NCI-H1048 (cell line): Measurements from ENCODE around the gene RHOBTB1.
"Not testable (repeated sequence)": the region's sequence is repeated elsewhere in the genome, so short reads cannot be mapped to it uniquely, and the experiment has no call there.

Experiments used
- DNase-seq: peaks from one replicate; lab custom pipeline; 2025; lab: John Stamatoyannopoulos, UW

RHOBTB1 gene

DNA sequence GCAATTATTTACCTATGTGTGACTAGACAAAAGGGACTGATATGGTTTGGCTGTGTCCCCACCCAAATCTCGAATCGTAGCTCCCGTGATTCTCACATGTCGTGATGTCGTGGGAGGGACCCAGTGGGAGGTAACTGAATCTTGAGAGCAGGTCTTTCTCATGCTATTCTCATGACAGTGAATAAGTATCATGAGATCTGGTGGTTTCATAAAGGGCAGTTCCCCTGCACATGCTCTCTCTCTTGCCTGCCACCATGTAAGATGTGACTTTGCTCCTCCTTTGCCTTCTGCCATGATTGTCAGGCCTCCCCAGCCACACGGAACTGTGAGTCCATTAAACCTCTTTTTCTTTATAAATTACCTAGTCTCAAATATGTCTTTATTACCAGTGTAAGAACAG, 37.2 kb downstream of the RHOBTB1 start:
- DNase-seq: not testable (repeated sequence)

DNA sequence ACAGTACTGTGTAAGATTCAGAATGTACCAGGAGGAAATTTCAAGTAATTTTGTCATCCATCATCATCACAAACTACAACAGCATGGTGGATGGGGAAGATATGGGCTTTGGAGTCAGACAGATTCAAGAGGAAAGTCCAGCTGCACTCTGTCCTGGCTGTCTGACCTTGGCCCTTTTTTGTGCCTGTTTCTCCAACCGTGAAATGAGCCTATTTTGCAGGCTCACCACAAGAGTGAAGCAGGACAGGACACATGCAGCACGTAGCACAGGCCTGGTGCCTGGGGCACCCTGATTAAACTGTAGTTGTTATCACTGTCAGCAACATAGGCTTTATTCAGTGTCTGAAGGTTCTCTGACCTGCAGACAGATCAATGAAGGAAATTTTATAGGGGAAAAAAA, 37.6 kb downstream of the RHOBTB1 start:
- no peak for DNase-seq

DNA sequence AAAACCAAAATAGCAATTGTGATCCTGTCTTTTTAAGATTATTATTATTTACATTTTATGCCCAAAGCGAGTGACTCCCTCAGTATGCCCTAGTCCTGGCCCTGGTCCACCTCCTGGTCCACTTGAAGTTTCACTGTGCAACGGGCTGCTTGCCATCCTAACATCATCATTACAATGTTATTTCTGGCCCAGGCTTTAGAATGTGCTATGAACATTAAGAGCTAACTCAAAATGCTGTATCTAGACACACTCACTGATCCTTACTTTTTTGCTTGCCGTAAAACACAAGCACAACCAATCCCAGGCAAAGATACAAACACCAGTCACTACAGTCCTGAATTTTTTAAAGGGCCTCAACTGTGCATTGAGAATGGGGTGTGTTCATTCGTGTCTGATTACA, 38.4 kb downstream of the RHOBTB1 start:
- no peak for DNase-seq

DNA sequence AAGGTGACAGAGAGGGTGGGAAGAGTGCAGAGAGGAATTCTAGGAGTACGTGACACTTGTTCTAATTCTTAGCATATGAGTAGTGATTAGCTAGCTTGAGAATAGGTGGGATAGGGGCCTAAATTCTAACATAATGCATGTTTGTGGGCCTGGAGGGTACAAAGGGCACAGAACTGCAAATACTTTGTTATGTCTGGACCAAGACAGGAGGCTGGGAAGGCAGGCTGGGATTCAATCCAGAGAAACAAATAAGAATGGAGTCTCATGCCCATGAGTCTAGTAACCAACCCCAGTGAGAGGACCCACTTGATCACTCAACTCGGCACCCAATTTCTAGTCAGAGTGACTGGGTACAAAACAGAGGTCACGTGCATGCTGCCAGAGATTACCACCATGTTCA, 40.9 kb downstream of the RHOBTB1 start:
- no peak for DNase-seq

DNA sequence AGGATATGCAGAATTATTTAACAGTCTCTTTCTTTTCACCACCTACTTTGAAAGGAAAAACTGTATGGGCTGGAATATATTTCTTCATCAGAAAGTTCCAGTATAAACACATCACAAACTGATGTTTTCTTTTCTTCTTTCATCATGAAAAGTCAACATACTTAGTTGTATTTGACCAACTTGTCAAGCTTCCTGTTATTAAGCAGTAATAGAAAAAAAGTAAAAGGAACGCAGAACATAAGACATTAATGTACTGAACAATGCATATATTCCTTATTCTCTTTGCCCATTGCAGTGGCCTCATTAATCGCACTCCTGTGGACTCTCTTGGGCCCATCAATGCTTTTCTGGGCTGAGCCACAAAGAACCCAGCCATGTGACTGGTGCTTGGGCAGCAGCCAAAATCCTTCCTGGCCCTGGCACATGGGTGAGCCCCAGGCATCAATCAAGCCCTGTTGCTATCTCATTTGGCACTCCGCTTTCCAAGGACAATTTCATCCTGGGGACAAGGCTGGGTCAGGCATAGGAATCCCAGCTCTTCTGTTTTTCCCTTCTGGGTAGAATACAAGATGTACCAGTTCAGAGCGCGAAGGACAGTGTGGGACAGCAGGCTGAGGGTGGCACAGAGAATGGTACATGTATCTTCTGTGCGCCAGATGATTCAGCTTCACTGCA, 42.3 kb downstream of the RHOBTB1 start:
- no peak for DNase-seq

DNA sequence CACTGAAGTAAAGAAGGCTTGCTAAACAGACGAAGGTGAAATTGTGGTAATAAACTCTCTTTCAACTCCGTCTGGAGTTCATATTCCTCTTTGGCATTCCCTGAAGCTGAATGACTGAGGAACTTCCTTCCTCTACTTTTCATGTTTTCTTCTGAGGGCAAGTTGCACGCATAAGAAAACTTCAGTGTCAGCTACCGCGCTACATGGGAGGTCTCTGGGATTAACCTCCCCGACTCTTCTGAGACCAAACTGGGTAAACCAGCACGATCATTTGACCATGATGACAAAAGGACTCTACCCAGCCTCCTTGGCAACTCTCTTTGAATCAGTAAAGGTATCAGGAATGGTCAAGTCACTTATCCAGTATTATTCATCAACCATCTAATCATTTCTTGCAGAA, 44.7 kb downstream of the RHOBTB1 start:
- no peak for DNase-seq

DNA sequence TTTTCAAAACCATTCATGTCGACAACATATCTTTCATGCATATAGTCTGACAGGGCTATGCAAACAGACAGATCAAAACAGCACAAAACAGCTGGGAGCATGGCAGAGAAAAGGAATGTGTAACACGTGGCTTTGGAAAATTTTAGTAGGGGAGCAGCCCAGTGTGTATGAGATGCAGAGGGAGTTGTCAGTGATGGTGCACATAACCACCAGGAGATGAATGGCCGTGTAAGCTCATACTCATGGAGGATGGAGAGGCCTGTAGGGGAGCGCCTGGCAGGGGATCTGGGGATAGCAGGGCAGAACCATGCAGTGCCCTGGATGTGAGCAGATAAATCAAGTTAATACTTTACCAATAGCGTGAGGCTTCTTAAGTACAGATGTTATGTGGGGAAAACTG, 45.7 kb downstream of the RHOBTB1 start:
- DNase-seq: no peak

DNA sequence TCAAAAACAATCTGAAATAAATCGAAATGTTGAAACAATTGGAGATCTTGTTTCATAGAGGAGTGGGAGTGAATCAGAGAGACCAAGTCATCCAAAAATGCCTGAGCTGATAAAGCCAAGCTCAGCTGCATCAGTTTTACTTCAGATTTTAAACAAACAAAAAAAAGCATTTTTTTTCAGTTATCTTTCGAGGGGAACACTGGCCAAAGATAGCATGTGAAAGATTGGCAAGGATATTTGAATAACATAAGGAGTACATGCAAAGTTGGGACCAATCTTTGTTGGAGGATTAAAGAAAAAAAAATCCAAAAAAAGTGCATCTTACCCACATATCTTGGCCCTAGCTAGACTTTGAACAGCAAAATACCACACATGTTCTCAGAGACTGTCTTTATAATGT, 47.2 kb downstream of the RHOBTB1 start:
- no peak for DNase-seq

DNA sequence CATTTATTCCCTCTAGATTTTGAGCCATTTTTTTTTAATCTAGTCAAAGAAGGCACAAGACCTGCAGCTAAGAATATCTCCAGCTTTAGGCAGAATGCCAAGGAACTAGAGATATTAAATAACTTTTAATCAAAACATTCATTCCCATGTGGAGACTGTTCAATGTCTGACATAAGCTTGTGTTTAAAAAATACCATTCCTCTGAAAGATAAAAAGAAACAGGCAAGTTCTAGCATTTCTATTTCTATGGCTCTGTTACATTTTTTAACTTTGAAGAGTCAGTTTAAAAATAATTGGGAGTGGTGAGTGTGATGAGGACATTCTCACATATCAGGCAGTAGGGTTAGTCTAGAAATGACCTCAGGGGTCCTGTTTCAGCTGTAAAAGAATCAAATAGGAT, 48.0 kb downstream of the RHOBTB1 start:
- DNase-seq: no peak

DNA sequence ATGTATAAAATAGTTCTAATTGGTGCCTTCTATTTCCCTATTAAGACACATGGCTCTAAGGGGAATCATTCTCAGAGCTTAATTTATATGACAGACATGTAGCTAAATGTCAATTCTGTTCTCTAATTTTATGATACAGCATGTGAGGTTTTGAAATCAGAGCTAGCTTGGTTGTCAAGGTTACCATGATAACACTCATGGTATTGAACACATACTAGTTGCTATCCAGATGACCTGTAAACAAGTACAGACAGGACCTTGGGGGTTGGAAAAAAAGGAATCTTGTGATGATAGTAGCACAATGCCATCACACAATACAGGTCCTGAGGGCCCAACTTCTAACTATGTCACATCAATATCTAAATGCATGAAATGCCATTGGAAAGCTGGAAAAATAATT, 49.2 kb downstream of the RHOBTB1 start:
- DNase-seq: no peak

DNA sequence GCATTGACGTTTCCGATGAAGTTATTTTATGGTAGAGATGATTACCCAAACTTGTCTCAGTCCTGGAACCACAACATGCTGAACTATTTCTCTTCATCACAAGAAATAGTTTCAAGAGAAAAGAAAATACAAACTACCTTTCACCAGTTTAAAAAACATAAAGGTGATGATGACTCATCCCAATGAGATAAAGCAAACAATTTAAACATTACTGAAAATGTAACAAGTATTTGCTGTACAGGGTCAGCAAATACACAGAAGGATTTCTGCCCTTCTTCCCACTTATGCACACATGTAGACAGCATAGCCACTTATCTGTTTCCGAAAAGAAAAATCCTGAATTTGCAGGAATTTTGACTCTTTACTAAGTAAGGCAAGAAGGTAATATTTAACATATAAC, 50.8 kb downstream of the RHOBTB1 start:
- no peak for DNase-seq

DNA sequence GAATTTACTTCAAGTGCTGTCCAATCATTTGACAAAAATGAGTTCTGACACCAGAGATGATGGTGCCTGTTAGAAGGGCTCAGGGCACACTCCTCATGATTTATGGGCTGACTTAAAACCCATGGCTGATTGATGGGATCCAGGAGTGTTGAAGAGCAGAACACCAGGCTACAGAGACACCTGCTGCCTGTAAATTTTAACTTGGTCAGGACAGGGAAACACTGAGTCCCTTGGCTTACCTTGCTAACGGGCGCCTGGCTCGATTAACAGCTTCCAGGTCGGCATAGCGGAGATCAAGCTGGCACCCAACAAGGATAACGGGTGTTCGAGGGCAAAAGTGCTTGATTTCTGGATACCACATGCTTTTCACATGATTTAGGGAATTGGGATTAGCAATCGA, 51.4 kb downstream of the RHOBTB1 start:
- no peak for DNase-seq

DNA sequence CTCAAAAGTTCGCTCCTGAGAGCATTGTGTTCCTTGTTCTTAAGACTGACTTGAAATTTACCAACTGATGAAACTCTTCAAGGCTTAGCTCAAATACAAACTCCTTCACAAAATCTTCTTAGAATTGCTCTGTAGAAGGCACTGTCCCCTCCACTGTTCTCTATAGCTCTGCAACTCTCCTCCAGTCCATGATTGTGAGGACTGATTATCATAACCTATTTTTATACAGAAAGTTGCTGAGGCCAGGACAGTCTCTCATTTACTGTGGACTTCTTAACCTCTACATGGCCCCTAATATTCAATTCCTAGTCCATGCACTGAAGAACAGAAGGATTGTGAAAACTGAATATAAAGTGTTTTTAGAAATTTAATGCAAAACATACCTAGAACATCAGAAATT, 53.2 kb downstream of the RHOBTB1 start:
- DNase-seq: no peak

DNA sequence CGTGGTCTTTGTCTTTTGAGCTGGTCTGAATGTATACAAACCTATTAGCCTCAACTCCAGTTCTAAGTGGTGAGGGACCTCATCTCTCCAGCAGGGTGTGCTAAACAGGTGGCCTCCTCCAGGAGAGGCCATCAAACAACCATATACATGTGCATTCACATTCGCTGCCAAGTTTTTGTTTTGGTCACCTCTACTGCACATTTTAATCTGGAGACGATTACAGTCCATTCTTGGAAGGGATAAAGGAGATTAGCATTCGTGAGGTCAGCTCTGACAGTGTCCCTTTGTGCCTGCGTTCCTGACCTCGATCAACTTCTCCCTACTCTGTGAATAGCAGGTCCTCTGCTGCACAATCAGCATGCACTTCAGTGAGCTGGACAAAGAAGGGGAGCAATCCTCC, 60.8 kb downstream of the RHOBTB1 start:
- DNase-seq: no peak

DNA sequence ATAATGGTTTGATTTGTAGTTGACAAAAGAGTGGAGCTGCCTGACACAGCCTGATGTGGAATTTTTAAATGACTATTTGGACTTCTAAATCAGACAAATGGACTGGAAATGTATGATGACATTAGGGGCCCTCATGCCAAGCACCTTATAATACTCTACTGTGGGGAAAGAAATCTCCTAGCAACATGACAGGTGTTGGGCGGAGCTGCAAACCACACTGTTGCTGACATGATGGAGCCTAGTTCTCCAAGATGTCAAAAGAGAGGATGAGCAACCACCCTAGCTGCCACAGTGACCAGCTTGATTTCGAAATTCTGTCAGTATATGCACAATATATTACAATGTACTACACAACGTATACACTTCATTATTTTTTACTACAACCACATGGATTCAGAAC, 65.8 kb downstream of the RHOBTB1 start:
- no peak for DNase-seq

DNA sequence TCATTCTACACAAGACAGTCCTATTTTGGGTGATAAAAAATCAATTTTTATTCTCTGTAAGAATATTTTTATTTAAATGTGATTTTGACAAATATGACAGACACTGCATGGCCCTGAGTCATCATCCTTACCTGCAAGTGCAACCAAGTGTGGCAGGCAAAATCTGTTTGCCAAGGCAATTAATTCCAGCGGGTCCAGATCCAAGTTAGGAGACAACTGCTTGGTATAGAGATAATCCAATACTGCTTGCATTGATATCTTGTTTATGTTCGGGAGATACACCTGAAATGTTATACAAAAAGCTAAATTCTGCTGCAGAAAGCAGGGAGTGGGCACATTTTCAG, 66.2 kb downstream of the RHOBTB1 start:
- no peak for DNase-seq

DNA sequence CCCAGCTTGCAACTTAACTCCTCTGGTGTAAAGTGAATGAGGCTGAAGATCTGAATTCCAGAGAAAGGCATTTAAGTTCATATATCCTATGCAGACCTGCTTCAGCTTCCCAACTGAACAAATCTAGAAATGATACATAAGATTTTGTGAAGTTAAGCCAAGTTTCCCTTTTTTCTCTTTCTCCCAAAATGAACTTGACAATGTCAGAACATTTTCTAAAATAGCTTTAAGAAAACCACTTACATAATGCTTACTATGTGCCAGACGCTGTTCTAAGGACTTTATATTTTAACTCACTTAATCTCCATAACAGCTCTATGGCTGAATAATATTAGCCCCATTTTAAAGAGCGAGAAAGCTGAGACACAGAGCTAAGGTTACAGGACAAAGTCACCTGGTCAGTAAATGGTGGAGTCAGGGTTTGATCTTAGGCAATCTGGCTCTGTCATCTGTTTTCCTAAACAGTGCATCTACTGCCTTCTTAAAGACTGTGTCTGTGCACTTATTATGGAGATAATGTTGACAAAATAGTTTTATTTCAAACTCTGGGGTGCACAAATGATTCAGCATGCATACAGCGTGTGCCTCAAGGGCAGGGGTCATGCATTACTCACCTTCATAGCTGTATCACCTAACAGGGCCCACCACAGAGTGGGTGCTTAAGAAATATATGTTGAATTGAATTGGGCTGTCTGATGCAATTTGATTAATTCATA, 66.8 kb downstream of the RHOBTB1 start:
- DNase-seq: no peak

DNA sequence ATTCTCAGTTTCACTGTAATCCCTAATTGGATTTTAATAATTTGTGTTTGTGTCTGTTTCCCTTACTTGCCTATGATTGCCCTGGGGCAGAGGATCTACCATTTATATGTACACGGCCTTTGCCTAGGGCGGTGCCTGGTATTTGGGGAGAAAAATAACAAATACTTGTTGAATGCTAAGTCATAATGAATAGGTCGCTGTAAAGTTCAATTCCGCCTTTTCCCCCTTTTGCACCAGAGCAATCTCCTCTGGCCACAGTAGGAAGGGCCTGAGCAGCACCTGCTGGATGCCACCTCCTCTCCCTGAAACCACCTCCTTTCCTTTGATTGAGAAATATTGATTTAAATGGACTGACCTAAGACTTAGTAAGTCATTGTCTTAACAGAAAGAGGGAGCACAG, 70.2 kb downstream of the RHOBTB1 start:
- no peak for DNase-seq

DNA sequence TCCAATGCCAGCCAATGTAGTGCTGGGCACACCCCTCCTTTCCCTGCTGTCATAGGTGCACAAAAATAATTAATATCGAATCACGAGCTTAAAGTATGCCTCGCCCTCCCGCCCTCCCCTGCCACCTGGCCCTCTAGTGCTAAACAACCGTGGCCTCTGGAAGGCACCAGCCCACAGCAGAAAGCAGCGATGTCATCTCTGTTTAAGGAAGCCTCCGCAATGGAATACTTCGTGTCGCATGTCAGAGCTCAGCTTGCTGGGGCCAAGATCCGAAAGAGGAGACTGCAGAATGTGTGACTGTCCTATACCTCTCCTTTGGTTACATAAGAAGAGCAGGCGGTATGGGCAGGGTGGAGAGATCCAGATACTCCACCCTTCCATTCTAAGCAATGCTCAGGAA, 71.5 kb downstream of the RHOBTB1 start:
- no peak for DNase-seq

DNA sequence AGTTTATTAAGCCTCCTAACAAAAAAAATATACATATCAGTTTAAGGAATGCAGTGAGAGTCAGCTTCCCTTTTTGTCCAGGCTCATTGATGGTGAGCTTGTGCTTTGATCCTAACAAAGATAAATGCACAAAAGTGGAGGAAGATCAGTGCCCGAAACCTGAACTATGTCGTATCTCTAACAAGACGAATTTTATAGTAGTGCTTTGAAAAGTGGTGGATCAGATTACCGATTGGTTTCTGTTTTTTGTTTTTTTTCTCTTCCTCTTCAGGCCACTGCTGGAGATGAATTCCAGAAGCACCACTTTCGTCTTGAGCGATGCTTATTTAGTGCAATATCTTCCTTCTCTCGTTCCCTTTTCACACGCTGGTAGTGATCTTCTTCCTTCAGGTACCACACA, 72.8 kb downstream of the RHOBTB1 start:
- no peak for DNase-seq

DNA sequence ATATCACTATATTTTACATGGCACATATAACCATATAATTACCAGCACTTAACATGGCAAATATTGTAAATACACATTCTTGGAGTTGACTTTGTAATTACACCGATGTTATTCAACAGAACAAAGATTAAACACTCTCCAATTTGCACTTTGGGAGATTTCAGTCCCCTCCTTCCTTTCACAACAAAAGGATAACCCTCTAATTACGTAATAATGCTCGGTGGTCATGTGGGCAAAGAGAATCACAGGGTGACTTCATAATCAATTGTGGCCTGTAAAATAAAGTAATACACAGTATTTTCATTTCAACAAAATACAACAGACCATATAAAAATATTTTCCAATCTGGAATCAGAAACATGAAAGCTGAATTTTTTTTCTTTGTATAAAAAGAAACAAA, 73.2 kb downstream of the RHOBTB1 start:
- DNase-seq: no peak

DNA sequence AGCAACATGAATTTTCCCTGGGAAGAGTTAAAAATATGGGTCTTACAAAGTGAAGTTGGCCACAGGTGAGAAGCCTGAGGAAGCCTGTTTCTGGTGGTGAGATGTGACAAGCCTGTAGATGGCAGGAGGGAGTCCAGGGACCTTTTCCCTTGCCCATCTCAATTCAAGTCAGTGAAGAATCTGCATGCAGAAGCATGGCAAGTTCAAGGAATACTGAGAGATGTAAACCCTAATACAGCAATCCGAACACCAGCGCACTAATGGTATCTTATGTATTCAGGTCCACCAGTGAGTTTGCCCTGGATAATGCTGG, 73.6 kb downstream of the RHOBTB1 start:
- no peak for DNase-seq

DNA sequence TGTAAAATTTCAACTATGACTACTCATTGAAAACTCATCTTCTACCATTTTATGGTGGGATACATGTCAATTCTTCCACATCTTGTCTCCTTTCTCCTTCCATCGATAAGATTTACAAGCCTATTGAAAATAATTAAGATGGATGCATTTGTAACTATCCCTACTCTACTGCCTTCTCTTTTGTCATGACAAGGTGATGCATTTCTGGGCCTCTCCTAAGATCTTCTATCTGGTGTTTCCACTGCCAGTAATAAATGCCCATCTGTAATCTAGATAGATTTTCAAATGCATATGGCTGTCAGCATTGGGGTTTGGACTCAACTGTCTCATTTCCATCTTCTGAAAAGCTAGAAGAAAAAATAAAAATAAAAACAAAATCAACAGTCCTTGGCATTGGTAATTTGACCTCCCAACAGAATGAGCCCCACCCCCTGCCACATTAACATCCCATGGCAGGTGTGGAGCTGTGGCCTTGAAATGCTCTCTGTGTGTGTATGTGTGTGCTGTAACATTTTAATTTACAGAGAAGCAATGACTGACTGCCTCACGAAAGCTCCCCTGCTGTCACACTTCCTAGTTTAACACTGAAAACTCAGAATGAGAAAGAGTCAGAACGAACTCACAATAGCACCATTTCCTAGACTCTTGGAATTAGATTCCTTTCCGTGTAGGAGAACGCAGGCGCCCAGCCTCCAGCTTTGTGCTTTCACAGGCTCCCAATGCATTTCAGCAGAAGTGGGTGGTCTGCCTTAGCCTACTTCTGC, 74.2 kb downstream of the RHOBTB1 start:
- DNase-seq: no peak

DNA sequence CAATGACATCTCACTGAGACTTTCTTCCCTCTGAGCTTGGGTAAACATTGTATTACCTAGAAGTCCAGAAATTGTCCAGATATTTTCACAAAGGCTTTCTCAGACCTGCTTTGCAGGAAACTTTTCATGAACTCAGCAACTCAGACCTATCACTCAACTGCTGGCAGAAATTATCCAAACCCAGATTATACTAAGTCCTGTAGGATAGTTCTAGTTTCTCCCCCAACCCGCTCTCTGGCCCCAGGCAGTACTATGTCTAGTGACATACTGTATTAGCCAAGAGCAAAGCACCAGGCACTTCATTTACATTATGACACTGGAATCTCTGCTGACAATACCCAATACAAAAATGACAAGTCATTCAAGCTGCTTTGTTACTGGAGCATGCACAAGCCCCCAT, 75.0 kb downstream of the RHOBTB1 start:
- DNase-seq: no peak
